Kidney (tissue), 14 donors: ENCODE measurements around the gene ZNF202. TPM values are rescaled to one million over a fixed set of nuclear protein-coding genes. Genes with fewer than 3 reads are reported as not detected.
A peak's percentile ranks its signal among the peaks of the same experiment; 100 is the strongest.

Experiments
- DNase-seq, 5 donors: peaks; one replicate each; pipeline ENCODE4 v3.0.0-alpha.2; 2013 to 2020
- FAIRE-seq: peaks from 2 replicates; lab custom pipeline; 2012; peaks lifted over from hg19 to GRCh38; lab: Jason Lieb, UNC
- H3K27ac ChIP-seq, 2 donors: one replicate each; pipeline ENCODE4 v1.7.0; 2013; ENCODE audit warnings: low read depth in 2 of 2, low read length in 2 of 2, inconsistent platforms in 1 of 2
- H3K27me3 ChIP-seq: one replicate; pipeline ENCODE4 v1.7.1; 2013; ENCODE audit warnings: low read length, inconsistent platforms; ENCODE audit not compliant: control insufficient read depth, insufficient read depth
- H3K36me3 ChIP-seq, 3 donors: one replicate each; pipeline versions ENCODE4 v1.7.0 to v1.7.1; 2013; ENCODE audit warnings: low read length in 3 of 3, control low read depth in 1 of 3, inconsistent platforms in 1 of 3; ENCODE audit not compliant: insufficient read depth in 3 of 3, control insufficient read depth in 2 of 3
- H3K4me1 ChIP-seq, 3 donors: one replicate each; pipeline versions ENCODE4 v1.7.0 to v1.7.1; 2013; ENCODE audit warnings: low read length in 3 of 3, inconsistent platforms in 1 of 3, low read depth in 1 of 3; ENCODE audit not compliant: control insufficient read depth in 2 of 3, insufficient read depth in 2 of 3
- H3K4me3 ChIP-seq, 3 donors: one replicate each; pipeline versions ENCODE4 v1.7.0 to v1.8.1; 2013; ENCODE audit warnings: low read length in 3 of 3, control low read depth in 1 of 3, inconsistent platforms in 1 of 3
- H3K9ac ChIP-seq, 3 donors: one replicate each; pipeline versions ENCODE4 v1.7.0 to v1.7.1; 2013; ENCODE audit warnings: low read length in 3 of 3, control low read depth in 1 of 3, inconsistent platforms in 1 of 3
- H3K9me3 ChIP-seq, 3 donors: one replicate each; pipeline versions ENCODE4 v1.7.0 to v1.7.1; 2013; ENCODE audit warnings: low read length in 3 of 3, control low read depth in 1 of 3, inconsistent platforms in 1 of 3; ENCODE audit not compliant: control insufficient read depth in 2 of 3, insufficient read depth in 1 of 3
- intact Hi-C: fragments of 100-400 bp; cut with DNase I; formaldehyde crosslinking; loops from one replicate; pipeline ENCODE4 v1.11.1; 2022
- polyA plus RNA-seq: library from polyadenylated mRNA; stranded (reverse); fragments of 350-450 nt; fragmentation: Illumina TruSeq; extraction: RNeasy Lipid Tissue Mini Kit (QIAGEN cat#74804); gene quantifications from one replicate; pipeline ENCODE4 v1.2.3, GENCODE V29; 2014; ENCODE audit warnings: low read depth, low replicate concordance; ENCODE audit not compliant: insufficient read depth
- total RNA-seq: library from RNA; stranded (reverse); fragmentation: NEBNext Ultra II Directional; extraction: Animal tissue kit (Norgen Biotek cat#: 25700); gene quantifications from one replicate; pipeline ENCODE4 v1.2.1, GENCODE V29; 2021
- TF ChIP-seq, protein P1 (sequence below): IDR thresholded peaks from 3 replicates; pipeline ENCODE4 v1.5.1; 2012; ENCODE audit warnings: mild to moderate bottlenecking, moderate library complexity, borderline replicate concordance; ENCODE audit not compliant: insufficient read depth; ENCODE audit errors: extremely low read depth
- donor health status: control.
- donor health status: control.
- donor health status: control.
- donor health status: control.
- donor health status: control.
- donor health status: DM: yes; HTN: yes; CAD: no.
- donor health status: Normal renal cell carcinoma (clear cell type).

The ZNF202 gene
- total and polyA plus RNA-seq, 2 donors from 2014 or later, result 4.5 to 9.8 TPM

DNA sequence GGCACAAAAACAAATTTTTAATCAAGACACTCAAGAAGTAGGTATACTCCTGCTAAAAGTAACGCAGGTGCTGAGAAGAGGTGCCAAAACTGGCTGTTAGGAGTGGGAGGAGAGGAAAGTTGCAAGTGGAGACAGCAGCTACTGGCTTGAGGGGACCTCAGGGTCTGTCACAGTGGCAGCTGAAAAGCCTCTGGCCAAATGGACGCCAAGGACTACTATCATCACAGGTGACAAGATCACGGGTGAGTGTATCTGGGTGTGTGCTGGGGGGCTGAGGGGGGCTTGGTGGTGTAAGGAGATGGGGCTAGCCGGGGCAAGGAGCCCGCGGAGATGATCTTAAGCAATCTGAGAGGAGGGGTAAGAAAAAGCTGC, 687 bp downstream of the ZNF202 start:
- Histone ChIP-seq H3K36me3 (peaks cover 0 to 6% (median 3%) of the 10 kb centered on the region in 3 donors), H3K27ac (peak overlapping the region; percentile 63 to 66), H3K4me1 (peaks cover 0 to 12% (median 7%) of the 10 kb centered on the region in 3 donors), H3K9me3 (no peaks in the 10 kb centered on the region), H3K27me3 (no peaks in the 10 kb centered on the region), H3K4me3 (peak overlapping the region; percentile 74 to 84 (median 75)), H3K9ac (peak overlapping the region; percentile 58 to 92 (median 78))
- no peak for FAIRE-seq
- no peak for DNase-seq
- TF ChIP-seq, protein P1, sequence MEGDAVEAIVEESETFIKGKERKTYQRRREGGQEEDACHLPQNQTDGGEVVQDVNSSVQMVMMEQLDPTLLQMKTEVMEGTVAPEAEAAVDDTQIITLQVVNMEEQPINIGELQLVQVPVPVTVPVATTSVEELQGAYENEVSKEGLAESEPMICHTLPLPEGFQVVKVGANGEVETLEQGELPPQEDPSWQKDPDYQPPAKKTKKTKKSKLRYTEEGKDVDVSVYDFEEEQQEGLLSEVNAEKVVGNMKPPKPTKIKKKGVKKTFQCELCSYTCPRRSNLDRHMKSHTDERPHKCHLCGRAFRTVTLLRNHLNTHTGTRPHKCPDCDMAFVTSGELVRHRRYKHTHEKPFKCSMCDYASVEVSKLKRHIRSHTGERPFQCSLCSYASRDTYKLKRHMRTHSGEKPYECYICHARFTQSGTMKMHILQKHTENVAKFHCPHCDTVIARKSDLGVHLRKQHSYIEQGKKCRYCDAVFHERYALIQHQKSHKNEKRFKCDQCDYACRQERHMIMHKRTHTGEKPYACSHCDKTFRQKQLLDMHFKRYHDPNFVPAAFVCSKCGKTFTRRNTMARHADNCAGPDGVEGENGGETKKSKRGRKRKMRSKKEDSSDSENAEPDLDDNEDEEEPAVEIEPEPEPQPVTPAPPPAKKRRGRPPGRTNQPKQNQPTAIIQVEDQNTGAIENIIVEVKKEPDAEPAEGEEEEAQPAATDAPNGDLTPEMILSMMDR, result no peak
- intact Hi-C loops, result no loop called here

DNA sequence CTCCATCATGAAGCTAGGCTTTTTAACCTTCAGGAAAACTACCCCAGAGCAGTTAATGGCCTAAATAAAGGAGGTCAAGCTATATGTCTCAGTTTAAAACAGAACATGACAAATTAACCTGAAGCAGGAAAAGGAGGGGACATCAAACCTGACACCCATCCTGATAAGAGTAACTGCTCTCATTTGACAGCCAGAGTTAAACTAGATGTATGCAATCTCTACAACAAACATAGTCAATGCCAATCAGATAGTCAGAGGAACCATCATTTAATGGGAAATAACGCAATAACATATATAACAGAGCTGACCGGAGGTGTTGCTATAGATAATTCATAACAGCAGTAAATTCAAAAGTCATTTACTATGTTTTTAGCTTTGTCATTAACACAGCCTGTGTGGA, 3.1 kb downstream of the ZNF202 start:
- Histone ChIP-seq H3K36me3 (peaks cover 0 to 6% (median 3%) of the 10 kb centered on the region in 3 donors), H3K4me3 (no peak overlapping the region), H3K27me3 (no peaks in the 10 kb centered on the region), H3K9me3 (no peaks in the 10 kb centered on the region), H3K4me1 (peaks cover 0 to 12% (median 7%) of the 10 kb centered on the region in 3 donors), H3K9ac (no peak overlapping the region), H3K27ac (no peak overlapping the region)
- FAIRE-seq, result no peak
- intact Hi-C loops, result no loop called here
- TF ChIP-seq, protein P1, result no peak
- no peak for DNase-seq

DNA sequence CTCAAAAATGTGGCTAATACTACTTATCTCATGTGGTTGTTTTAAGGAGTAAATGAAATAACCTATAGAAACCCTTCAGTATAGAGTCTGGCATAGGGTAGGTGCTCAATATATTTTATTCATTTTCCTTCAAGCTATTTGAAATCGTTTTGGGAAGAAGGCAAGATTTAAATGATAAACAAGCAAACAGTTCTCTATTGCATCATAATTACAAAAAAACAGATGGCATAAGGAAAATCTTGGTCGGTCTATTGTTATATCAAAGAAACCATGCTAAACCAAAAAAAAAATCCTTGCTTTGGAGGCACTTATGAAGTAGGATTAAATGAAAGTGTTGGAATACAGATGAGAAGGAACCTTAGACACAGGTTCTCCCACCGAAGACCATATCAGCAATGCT, 4.7 kb downstream of the ZNF202 start:
- TF ChIP-seq, protein P1, result no peak
- H3K36me3 ChIP-seq, result peaks cover 0 to 6% (median 3%) of the 10 kb centered on the region in 3 donors
- no peaks in the 10 kb centered on the region for H3K27me3 ChIP-seq
- FAIRE-seq, result no peak
- H3K27ac ChIP-seq, result no peak overlapping the region
- intact Hi-C loops, result no loop called here
- no peak overlapping the region for H3K9ac ChIP-seq
- DNase-seq, result no peak
- no peaks in the 10 kb centered on the region for H3K9me3 ChIP-seq
- H3K4me1 ChIP-seq, result peaks cover 0 to 7% (median 7%) of the 10 kb centered on the region in 3 donors
- H3K4me3 ChIP-seq, result no peak overlapping the region

DNA sequence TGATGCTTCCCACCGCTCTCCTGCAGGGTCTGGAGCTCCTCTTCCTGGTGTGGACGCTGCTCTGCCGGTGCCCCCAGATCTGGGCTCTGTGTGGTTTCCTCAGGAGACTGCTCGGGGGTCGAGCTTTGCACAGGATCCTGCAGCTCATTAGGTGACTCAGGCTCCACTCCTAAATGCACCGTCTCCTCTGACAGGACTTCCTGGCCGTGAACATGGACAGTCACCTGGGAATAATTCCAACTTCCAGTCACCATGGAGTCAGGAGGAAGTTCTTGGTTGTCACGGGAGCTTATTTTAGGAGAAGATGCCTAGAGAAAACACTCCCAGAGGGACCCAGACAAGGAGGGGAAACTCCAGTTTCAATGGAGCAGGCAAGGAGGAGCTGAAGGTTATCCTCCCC, 11.9 kb downstream of the ZNF202 start:
- Histone ChIP-seq H3K9me3 (no peaks in the 10 kb centered on the region), H3K36me3 (peaks cover 26 to 48% (median 32%) of the 10 kb centered on the region in 3 donors), H3K27me3 (no peaks in the 10 kb centered on the region), H3K4me1 (no peaks in the 10 kb centered on the region), H3K4me3 (no peak overlapping the region), H3K9ac (no peak overlapping the region), H3K27ac (no peak overlapping the region)
- TF ChIP-seq, protein P1, result no peak
- DNase-seq (no peak), FAIRE-seq (no peak)
- intact Hi-C loops, result no loop called here
